ENCODE results near the gene PTPN12.

DNA sequence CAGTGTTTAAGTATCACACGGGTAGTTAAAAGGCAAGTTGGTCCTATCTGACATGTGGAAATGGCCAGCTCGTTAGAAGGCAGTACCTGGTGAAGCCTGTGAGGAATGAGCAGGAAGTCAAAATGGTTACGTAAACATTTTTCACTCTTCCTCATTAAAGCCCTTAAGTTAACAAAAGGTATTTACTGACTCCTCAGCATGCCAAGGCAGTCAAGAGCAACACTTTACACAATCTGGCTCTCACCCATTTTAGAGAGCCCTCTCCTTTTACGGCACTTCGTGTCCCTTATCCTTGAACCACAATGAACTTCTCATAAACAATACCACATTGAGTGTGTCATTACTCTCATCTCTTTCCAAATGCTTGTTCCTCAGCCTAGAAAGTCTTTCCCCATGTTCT, 148.1 kb downstream of the PTPN12 start:
- TF ChIP-seq POLR2A (IDR thresholded peaks at IDR 0.05; ENCODE audit: low read length) = no peak
- no peak for TF ChIP-seq GATA1 (IDR thresholded peaks at IDR 0.05; ENCODE audit: low read depth, low read length)
